ENCODE data around the gene SRSF11. TPM values are rescaled to one million over a fixed set of nuclear protein-coding genes. Genes with fewer than 3 reads are reported as not detected.
"Not testable (repeated sequence)": the region's sequence is repeated elsewhere in the genome, so short reads cannot be mapped to it uniquely, and the experiment has no call there.

SRSF11 gene, protein sequence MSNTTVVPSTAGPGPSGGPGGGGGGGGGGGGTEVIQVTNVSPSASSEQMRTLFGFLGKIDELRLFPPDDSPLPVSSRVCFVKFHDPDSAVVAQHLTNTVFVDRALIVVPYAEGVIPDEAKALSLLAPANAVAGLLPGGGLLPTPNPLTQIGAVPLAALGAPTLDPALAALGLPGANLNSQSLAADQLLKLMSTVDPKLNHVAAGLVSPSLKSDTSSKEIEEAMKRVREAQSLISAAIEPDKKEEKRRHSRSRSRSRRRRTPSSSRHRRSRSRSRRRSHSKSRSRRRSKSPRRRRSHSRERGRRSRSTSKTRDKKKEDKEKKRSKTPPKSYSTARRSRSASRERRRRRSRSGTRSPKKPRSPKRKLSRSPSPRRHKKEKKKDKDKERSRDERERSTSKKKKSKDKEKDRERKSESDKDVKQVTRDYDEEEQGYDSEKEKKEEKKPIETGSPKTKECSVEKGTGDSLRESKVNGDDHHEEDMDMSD
- 100 to 1,000 TPM; 227 to 232 TPM for total RNA-seq
- polyA plus RNA-seq (2013, experiment 1 of 2), result 224 TPM
- polyA plus RNA-seq (2013, experiment 2 of 2), result 206 TPM
- long read RNA-seq, experiment 1, transcript SRSF11-206 (2 exons, 3,501 nt), result major isoform, 23 of 104 reads
- long read RNA-seq, experiment 1, partial matches to known transcripts, result 62 of 104 reads
- long read RNA-seq, experiment 1, other reads (novel, unspliced or antisense), result 14 of 104 reads
- long read RNA-seq, experiment 2, full-length matches to known transcripts, result 60 of 375 reads
- long read RNA-seq, experiment 2, partial matches to known transcripts, result 184 of 375 reads
- long read RNA-seq, experiment 2, other reads (novel, unspliced or antisense), result 131 of 375 reads
- long read RNA-seq, experiment 3, transcript SRSF11-203 (13 exons, 2,385 nt), result major isoform, 7 of 319 reads
- long read RNA-seq, experiment 3, partial matches to known transcripts, result 225 of 319 reads
- long read RNA-seq, experiment 3, other reads (novel, unspliced or antisense), result 83 of 319 reads
- long read RNA-seq, experiment 4, transcript SRSF11-203 (13 exons, 2,385 nt), result major isoform, 11 of 242 reads
- long read RNA-seq, experiment 4, partial matches to known transcripts, result 179 of 242 reads
- long read RNA-seq, experiment 4, other reads (novel, unspliced or antisense), result 49 of 242 reads

DNA sequence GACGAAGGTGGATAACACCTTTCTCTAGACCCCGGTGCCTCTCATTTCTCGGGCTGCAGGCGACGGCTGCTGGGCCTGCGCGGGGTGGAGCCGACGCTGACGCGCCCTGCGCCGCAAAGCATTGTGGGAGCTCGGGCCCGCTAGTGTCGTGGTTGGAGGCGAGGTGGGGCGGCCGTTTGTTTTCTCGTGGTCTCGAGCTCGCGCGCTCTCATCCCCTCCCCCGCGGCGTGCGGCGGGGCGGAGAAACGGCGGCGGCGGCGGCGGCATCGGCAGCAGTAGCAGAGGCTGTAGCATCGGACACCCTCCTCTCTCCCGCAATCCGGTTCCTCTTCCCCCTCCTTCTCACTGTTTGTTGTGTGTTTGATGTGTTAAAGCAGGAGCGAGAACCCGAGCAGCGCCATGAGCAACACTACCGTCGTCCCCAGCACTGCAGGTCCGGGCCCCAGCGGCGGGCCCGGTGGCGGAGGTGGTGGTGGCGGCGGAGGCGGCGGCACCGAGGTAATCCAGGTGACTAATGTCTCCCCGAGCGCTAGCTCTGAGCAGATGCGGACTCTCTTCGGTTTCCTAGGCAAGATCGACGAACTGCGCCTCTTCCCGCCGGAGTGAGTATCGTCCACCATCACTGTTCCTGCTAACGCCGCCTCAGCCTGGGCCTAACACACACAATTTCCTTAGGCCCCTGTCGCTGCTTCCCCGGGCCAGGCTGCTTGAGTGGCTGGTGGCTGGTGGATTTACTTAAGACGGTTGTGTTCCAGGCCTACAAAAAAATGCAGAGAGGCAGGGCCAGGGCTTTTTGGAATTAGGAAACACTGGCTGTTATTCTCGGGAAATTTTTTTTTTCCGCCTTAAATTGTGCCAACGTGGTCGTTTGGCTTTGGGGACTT, at the start of gene SRSF11:
TSS of gene SRSF11 (plus strand) at position 143 of the 884 bp plus-strand sequence. CDS start at position 400, 257 bp downstream.
- no peaks in the 10 kb centered on the region for H3K27me3 ChIP-seq (ENCODE audit: control insufficient read depth, insufficient read depth, low read length, poor library complexity, severe bottlenecking)
- H3K4me3 Mint-ChIP-seq, result peak within 1 kb of the TSS; percentile 92
- H3K9ac ChIP-seq (ENCODE audit: extremely low read depth, low read length, poor library complexity, severe bottlenecking), result peak within 1 kb of the TSS; percentile 96
- H3K27ac Mint-ChIP-seq, result peak within 1 kb of the TSS; percentile 98
- H3K9me3 ChIP-seq (ENCODE audit: control insufficient read depth, low read length), result no peaks in the 10 kb centered on the region
- H3K36me3 Mint-ChIP-seq (ENCODE audit: low read depth), result peaks cover 30% of the 10 kb centered on the region
- no peaks in the 10 kb centered on the region for H3K9me3 Mint-ChIP-seq
- H3K4me3 ChIP-seq (ENCODE audit: low read length), result peak within 1 kb of the TSS; percentile 98
- no peaks in the 10 kb centered on the region for H3K27me3 Mint-ChIP-seq (ENCODE audit: insufficient read depth)
- peaks cover 14% of the 10 kb centered on the region for H3K4me1 ChIP-seq (ENCODE audit: control insufficient read depth, insufficient read depth, low read length)
- peaks cover 30% of the 10 kb centered on the region for H3K4me1 Mint-ChIP-seq
- H3K27ac ChIP-seq (ENCODE audit: low read depth, low read length), result peak within 1 kb of the TSS; percentile 97
- H3K36me3 ChIP-seq (ENCODE audit: control insufficient read depth, insufficient read depth, low read length), result peaks cover 46% of the 10 kb centered on the region
- WGBS, 2 experiments (ENCODE audit: insufficient coverage in 1 of 2, insufficient read length in 1 of 2), result 0 to 1% methylated on average over 33 to 74 of the region's 74 CpGs
- TF ChIP-seq, protein P1, sequence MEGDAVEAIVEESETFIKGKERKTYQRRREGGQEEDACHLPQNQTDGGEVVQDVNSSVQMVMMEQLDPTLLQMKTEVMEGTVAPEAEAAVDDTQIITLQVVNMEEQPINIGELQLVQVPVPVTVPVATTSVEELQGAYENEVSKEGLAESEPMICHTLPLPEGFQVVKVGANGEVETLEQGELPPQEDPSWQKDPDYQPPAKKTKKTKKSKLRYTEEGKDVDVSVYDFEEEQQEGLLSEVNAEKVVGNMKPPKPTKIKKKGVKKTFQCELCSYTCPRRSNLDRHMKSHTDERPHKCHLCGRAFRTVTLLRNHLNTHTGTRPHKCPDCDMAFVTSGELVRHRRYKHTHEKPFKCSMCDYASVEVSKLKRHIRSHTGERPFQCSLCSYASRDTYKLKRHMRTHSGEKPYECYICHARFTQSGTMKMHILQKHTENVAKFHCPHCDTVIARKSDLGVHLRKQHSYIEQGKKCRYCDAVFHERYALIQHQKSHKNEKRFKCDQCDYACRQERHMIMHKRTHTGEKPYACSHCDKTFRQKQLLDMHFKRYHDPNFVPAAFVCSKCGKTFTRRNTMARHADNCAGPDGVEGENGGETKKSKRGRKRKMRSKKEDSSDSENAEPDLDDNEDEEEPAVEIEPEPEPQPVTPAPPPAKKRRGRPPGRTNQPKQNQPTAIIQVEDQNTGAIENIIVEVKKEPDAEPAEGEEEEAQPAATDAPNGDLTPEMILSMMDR (conservative IDR thresholded peaks at IDR 0.05), result peak; percentile 45
- DNase-seq, result peak; percentile 98

DNA sequence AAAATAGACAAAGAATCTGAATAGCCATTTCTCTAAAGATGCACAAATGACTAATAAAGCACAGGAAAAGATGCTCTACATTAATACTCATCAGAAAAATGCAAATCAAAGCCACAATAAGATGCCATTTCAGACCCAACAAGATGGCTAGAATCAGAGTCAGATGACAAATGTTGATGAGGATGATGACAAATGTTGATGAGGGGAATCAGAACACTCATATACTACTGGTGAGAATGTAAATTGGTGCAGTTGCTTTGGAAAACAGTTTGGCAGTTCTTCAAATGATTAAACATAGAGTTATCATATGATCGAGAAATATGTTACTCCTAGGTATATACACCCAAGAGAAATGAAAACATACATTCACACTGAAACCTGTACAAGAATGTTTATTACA, 49.7 kb upstream of the SRSF11 start:
- no peak overlapping the region for H3K27ac ChIP-seq (ENCODE audit: low read depth, low read length)
- no peaks in the 10 kb centered on the region for H3K27me3 ChIP-seq (ENCODE audit: control insufficient read depth, insufficient read depth, low read length, poor library complexity, severe bottlenecking)
- Mint-ChIP-seq H3K9me3 (peaks cover 4% of the 10 kb centered on the region), H3K27me3 (ENCODE audit: insufficient read depth) (no peaks in the 10 kb centered on the region), H3K4me3 (no peak overlapping the region), H3K27ac (no peak overlapping the region), H3K36me3 (ENCODE audit: low read depth) (peaks cover 12% of the 10 kb centered on the region), H3K4me1 (peaks cover 17% of the 10 kb centered on the region)
- DNase-seq, result no peak
- TF ChIP-seq, protein P1 (conservative IDR thresholded peaks at IDR 0.05), result no peak
- 88% methylated on average over 1 of the region's 1 CpG; no CpG with 5 or more reads in 1 of the 2 experiments for WGBS, 2 experiments (ENCODE audit: insufficient coverage in 1 of 2, insufficient read length in 1 of 2)
- H3K36me3 ChIP-seq (ENCODE audit: control insufficient read depth, insufficient read depth, low read length), result peaks cover 21% of the 10 kb centered on the region
- H3K9ac ChIP-seq (ENCODE audit: extremely low read depth, low read length, poor library complexity, severe bottlenecking), result no peak overlapping the region
- no peak overlapping the region for H3K4me3 ChIP-seq (ENCODE audit: low read length)
- peaks cover 8% of the 10 kb centered on the region for H3K4me1 ChIP-seq (ENCODE audit: control insufficient read depth, insufficient read depth, low read length)
- H3K9me3 ChIP-seq (ENCODE audit: control insufficient read depth, low read length), result no peaks in the 10 kb centered on the region

DNA sequence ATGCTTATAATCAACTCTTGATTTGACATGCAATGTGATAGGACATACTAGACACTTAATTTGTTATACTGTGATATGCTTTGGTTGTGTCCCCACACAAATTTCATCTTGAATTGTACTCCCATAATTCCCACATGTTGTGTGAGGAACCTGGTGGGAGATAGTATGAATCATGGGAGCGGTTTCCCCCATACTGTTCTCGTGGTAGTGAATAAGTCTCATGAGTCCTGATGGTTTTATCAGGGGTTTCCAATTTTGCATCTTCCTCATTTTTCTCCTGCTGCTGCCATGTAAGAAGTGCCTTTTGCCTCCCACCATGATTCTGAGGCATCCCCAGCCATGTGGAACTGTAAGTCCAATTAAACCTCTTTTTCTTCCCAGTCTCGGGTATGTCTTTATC, 36.0 kb upstream of the SRSF11 start:
- 94 to 100% methylated on average over 1 to 3 of the region's 3 CpGs for WGBS, 2 experiments (ENCODE audit: insufficient coverage in 1 of 2, insufficient read length in 1 of 2)

More for the DNA sequence above, 36.0 kb upstream of the SRSF11 start:
- H3K4me1 Mint-ChIP-seq; H3K9ac ChIP-seq (ENCODE audit: extremely low read depth, low read length, poor library complexity, severe bottlenecking); H3K9me3 ChIP-seq (ENCODE audit: control insufficient read depth, low read length); DNase-seq; H3K27me3 ChIP-seq (ENCODE audit: control insufficient read depth, insufficient read depth, low read length, poor library complexity, severe bottlenecking); H3K9me3 Mint-ChIP-seq; H3K27me3 Mint-ChIP-seq (ENCODE audit: insufficient read depth); H3K27ac Mint-ChIP-seq; H3K27ac ChIP-seq (ENCODE audit: low read depth, low read length); H3K4me3 Mint-ChIP-seq; H3K4me3 ChIP-seq (ENCODE audit: low read length); H3K4me1 ChIP-seq (ENCODE audit: control insufficient read depth, insufficient read depth, low read length); H3K36me3 ChIP-seq (ENCODE audit: control insufficient read depth, insufficient read depth, low read length): not testable (repeated sequence)
- peaks cover 10% of the 10 kb centered on the region for H3K36me3 Mint-ChIP-seq (ENCODE audit: low read depth)
